A549 (cell line): ENCODE data around the gene NAT8.
"Not testable (repeated sequence)": the region's sequence is repeated elsewhere in the genome, so short reads cannot be mapped to it uniquely, and the experiment has no call there.

Experiments used
- CEBPB ChIP-seq, 2 experiments: fragments of >200 bp in 1 of 2; sonication (Bioruptor Twin) in 1 of 2; formaldehyde crosslinking in 1 of 2; IDR thresholded peaks; 2 replicates each; pipeline ENCODE4 v1.6.1; 2012 to 2016
- EP300 ChIP-seq, 2 experiments: fragments of >200 bp; sonication (Bioruptor Twin); formaldehyde crosslinking; IDR thresholded peaks; 2 replicates in 1 of 2; 3 replicates in 1 of 2; pipeline ENCODE4 v1.6.1; 2016 to 2017
- HEYL ChIP-seq: fragments of 250-450 bp; sonication (Bioruptor Pico); IDR thresholded peaks from 2 replicates; pipeline ENCODE4 v1.8.0; 2021; ENCODE audit warnings: mild to moderate bottlenecking, moderate library complexity
- POLR2A ChIP-seq: IDR thresholded peaks from 2 replicates; pipeline ENCODE4 v1.6.1; 2012; ENCODE audit warnings: mild to moderate bottlenecking, low read length
- ZNF302 ChIP-seq: fragments of 250-450 bp; sonication (Bioruptor Pico); IDR thresholded peaks from 2 replicates; pipeline ENCODE4 v1.9.0; 2021; ENCODE audit warnings: inconsistent platforms, mild to moderate bottlenecking, moderate library complexity
- TF ChIP-seq, protein P1 (sequence below): fragments of >200 bp; sonication (Bioruptor Twin); formaldehyde crosslinking; IDR thresholded peaks from 3 replicates; pipeline ENCODE4 v1.5.1; 2016

DNA sequence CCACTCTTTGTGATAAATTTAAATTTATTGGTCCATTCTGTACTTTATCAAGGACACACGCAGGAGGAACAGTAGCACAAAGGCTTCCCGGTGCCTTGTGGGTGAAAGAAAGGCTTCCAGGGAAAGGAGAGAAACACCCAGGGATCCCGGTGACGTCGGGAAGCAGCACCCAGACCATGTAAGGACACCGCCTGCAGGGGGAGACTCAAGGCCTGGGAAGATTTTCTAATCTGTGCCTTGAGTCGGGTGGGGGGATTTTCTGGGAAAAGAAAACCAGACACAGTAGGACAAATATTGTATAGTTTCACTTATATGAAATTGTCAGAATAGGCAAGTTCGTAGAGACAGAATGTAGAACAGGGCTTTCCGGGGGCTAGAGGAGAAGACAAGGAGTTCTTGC lies 17.6 kb downstream of the NAT8 start:
- not testable (repeated sequence) for TF ChIP-seq HEYL (CRISPR knock-in tag); CEBPB (IDR thresholded peaks at IDR 0.05); POLR2A; ZNF302 (CRISPR knock-in tag); EP300 (IDR thresholded peaks at IDR 0.05)
- TF ChIP-seq, protein P1, sequence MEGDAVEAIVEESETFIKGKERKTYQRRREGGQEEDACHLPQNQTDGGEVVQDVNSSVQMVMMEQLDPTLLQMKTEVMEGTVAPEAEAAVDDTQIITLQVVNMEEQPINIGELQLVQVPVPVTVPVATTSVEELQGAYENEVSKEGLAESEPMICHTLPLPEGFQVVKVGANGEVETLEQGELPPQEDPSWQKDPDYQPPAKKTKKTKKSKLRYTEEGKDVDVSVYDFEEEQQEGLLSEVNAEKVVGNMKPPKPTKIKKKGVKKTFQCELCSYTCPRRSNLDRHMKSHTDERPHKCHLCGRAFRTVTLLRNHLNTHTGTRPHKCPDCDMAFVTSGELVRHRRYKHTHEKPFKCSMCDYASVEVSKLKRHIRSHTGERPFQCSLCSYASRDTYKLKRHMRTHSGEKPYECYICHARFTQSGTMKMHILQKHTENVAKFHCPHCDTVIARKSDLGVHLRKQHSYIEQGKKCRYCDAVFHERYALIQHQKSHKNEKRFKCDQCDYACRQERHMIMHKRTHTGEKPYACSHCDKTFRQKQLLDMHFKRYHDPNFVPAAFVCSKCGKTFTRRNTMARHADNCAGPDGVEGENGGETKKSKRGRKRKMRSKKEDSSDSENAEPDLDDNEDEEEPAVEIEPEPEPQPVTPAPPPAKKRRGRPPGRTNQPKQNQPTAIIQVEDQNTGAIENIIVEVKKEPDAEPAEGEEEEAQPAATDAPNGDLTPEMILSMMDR: not testable (repeated sequence)
